ENCODE results near the gene CHAT. TPM values are rescaled to one million over a fixed set of nuclear protein-coding genes. Genes with fewer than 3 reads are reported as not detected.

The CHAT gene
- total and polyA plus RNA-seq, 12 donors: not detected

DNA sequence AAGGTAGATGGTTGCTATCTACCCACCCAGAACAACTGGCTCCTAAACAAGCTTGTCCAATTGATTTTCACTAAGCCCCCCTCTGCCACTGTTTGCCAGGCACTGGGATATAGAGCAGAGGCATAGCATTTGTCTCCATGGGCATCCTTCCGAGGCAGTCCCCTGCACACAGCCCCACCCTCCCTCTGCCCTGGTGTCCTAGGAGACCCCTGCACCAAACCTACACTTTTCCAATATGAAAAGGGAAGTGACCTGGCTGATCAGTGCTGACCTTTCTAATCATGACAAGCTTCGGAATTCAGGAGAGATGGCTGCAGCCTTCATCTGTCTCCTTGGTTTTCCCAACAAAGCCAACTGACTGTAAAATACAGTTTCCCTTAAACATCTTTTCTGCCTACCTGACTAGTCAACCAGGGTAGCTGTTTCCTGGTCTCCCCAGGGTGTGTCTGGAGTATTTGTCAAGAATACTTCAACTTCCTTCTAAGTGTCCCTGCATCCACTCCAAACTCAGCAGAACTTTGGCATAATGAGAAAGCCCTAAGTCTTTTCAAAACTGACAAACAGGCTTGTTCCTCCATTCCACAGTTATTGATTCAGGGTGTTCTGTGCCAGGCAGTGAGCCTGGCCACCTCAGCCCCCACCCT is 11.3 kb upstream of the CHAT start:
- Histone ChIP-seq H3K4me1 (replicated peaks in 1 of 2) (peaks cover 0 to 4% of the 10 kb centered on the region in 2 donors), H3K36me3 (replicated peaks in 1 of 2) (no peaks in the 10 kb centered on the region), H3K4me3 (no peak overlapping the region), H3K27me3 (peaks cover 5% of the 10 kb centered on the region), H3K27ac (no peak overlapping the region), H3K9me3 (replicated peaks in 1 of 3) (no peaks in the 10 kb centered on the region)
- TF ChIP-seq, protein P1, sequence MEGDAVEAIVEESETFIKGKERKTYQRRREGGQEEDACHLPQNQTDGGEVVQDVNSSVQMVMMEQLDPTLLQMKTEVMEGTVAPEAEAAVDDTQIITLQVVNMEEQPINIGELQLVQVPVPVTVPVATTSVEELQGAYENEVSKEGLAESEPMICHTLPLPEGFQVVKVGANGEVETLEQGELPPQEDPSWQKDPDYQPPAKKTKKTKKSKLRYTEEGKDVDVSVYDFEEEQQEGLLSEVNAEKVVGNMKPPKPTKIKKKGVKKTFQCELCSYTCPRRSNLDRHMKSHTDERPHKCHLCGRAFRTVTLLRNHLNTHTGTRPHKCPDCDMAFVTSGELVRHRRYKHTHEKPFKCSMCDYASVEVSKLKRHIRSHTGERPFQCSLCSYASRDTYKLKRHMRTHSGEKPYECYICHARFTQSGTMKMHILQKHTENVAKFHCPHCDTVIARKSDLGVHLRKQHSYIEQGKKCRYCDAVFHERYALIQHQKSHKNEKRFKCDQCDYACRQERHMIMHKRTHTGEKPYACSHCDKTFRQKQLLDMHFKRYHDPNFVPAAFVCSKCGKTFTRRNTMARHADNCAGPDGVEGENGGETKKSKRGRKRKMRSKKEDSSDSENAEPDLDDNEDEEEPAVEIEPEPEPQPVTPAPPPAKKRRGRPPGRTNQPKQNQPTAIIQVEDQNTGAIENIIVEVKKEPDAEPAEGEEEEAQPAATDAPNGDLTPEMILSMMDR (IDR thresholded peaks at IDR 0.05): no peak
- no peak for TF ChIP-seq POLR2A (IDR thresholded peaks at IDR 0.05)
- intact Hi-C loops (cut with DNase I): no loop called here
- DNase-seq: peak in 1 of 7 donors; percentile 15
- 63 to 77% (median 70%) methylated on average over 2 of the region's 2 CpGs for WGBS, 4 donors

DNA sequence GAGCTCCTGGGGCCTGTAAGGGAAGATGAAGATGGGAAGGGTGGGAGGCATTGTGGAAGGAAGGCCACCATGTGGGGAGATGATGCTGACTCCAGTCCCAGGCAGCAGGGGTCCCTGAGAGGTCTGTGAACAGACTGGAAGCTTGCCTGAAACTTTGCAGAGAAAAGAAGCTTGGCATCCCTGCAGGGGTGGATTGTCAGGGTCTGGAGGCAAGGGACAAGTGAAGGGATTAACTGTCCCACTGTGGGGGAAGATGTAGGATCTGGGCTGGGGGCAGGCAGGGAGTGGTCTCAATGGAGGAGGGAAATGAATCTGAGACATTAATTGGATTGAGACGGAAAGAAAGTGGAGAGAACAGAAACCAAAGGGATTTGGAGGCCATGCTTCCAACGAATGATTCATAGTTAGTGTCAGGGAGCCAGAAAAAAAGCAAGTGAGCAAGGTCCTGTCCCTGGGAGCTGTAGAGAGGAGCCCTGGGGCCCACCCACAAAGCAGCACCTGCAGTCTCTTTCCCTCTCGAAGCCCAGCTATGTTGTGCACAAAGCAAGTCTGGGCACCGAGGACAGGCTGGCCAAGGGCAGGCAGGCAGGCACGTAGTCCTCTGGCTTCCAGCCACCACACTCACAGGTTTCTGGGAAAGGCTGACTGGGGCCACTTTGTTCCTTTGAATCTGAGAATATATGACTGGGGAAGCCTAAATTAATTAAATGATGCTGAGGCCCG is 8.5 kb upstream of the CHAT start:
- Histone ChIP-seq H3K27me3 (peaks cover 34% of the 10 kb centered on the region), H3K9me3 (replicated peaks in 1 of 3) (no peaks in the 10 kb centered on the region), H3K27ac (no peak overlapping the region), H3K36me3 (replicated peaks in 1 of 2) (no peaks in the 10 kb centered on the region), H3K4me3 (no peak overlapping the region), H3K4me1 (replicated peaks in 1 of 2) (peaks cover 0 to 10% of the 10 kb centered on the region in 2 donors)
- DNase-seq: peak; percentile 39 to 91 (median 61)
- TF ChIP-seq, protein P1 (IDR thresholded peaks at IDR 0.05): no peak
- no peak for TF ChIP-seq POLR2A (IDR thresholded peaks at IDR 0.05)
- intact Hi-C loops (cut with DNase I): no loop called here
- 27 to 58% (median 38%) methylated on average over 5 to 6 of the region's 6 CpGs for WGBS, 4 donors

DNA sequence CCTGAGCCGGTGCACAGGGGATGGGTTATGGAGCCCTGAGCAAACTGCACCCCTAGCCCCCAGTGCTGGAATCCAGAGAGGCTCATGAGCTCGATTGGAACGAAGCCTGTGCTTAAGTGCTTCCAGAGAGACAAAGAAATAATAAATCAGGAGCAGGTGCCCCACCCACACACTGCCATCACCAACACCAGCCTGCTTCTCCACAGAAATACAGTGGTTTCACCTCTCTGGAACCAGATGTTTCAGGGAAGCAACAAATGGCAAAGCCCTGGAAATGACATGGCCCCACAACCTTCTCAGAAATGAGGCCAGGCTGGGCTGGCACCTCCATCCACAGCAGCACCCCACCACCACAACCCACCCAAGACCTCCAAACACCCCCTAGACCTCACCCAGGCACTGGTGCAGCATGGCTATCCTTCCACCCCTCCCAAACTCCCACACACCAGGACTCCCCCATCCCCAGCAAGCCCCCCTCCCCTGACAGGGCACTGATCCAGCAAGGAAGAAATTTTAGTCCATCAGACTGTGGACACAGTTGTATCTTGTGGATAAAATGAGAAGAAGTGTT is 7.8 kb upstream of the CHAT start:
- H3K4me3 ChIP-seq: no peak overlapping the region
- WGBS, 4 donors: 20 to 42% (median 38%) methylated on average over 1 to 3 of the region's 3 CpGs
- H3K27ac ChIP-seq: no peak overlapping the region
- intact Hi-C loops (cut with DNase I): no loop called here
- no peak for TF ChIP-seq POLR2A (IDR thresholded peaks at IDR 0.05)
- TF ChIP-seq, protein P1 (IDR thresholded peaks at IDR 0.05): no peak
- H3K36me3 ChIP-seq (replicated peaks in 1 of 2): no peaks in the 10 kb centered on the region
- DNase-seq: peak in 1 of 7 donors; percentile 18
- no peaks in the 10 kb centered on the region for H3K9me3 ChIP-seq (replicated peaks in 1 of 3)
- peaks cover 0 to 13% of the 10 kb centered on the region in 2 donors for H3K4me1 ChIP-seq (replicated peaks in 1 of 2)
- peaks cover 40% of the 10 kb centered on the region for H3K27me3 ChIP-seq

DNA sequence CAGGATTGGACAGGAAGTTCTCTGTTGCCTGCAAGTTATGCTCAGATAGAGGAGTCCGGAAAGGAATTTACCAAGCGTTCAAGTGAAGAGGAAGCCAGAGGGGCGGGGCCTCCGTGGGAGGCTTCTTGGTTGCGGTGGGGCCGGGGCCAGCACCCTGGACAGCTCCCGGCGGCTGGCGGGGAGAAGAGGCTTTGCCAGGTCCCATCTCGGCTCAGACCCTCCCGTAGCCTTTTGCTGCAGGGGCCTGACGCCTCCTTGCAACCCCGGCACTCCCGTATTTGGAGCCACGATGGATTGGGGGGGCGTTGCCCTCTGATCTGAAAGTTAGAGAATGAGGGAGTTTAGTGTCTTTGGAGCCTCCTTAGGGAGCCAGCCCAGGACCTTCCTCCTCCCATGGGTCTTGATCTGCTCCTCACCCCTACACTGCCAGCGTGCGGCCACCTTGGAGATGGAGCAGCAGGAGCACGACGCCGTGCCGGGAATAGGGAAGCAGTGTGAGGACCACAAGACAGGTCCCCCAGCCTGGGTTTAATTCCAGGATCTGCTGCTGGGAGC is 6.8 kb upstream of the CHAT start:
- WGBS, 4 donors: 0 to 3% (median 2%) methylated on average over 2 to 22 of the region's 22 CpGs
- intact Hi-C loops (cut with DNase I): no loop called here
- no peaks in the 10 kb centered on the region for H3K9me3 ChIP-seq (replicated peaks in 1 of 3)
- DNase-seq: peak; percentile 65 to 80 (median 71)
- H3K4me1 ChIP-seq (replicated peaks in 1 of 2): peaks cover 0 to 13% of the 10 kb centered on the region in 2 donors
- no peak overlapping the region for H3K4me3 ChIP-seq
- peaks cover 50% of the 10 kb centered on the region for H3K27me3 ChIP-seq
- H3K36me3 ChIP-seq (replicated peaks in 1 of 2): no peaks in the 10 kb centered on the region
- TF ChIP-seq POLR2A (IDR thresholded peaks at IDR 0.05): no peak
- TF ChIP-seq, protein P1 (IDR thresholded peaks at IDR 0.05): no peak
- no peak overlapping the region for H3K27ac ChIP-seq

Measured in adrenal gland (tissue), 12 donors.